Iris pigment epithelial cell (primary cell): ENCODE data around the gene FAM25A.

ENCODE experiments used
- DNase-seq: peaks from one replicate; pipeline ENCODE4 v3.0.0-alpha.2; 2011; ENCODE audit warnings: low read depth

Gene FAM25A

DNA sequence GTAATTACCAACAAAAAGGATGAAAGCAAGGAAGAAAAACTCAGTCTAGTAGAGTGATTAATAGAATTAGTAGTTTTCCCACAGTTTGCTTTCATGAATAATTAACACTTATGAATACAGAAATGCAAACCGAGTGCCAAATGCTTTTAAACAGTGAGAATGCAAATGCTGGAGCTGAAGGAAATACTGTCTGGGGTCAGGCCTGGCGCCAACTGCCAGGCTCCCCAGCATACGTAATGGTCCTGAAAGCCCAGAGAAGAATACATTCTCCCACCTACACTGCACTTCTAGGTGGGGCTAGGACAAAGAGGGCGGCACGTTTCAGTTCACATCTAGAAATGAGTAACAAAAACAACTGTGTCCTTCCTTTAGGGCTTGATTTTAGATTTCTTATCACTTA, 44.6 kb downstream of the FAM25A start:
- no peak for DNase-seq

DNA sequence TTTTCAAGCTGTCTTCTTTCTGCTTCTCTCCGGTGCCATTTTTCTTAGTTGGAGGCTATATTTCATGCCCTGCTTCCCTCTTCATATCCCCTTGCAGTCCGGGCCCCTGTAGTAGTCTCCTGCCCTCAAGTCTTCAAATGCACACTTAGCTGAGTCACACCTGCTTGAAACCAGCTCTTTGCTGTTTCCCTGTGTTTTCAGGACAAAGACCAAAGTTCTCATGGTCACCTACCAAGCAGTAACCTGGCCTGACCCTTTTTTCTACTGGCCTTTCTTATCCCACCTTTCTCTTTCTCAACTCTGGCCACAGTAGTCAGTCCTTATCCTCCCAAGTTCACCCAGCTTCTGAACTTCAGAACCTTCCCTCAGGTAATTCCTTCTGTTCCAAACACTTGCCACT, 46.1 kb downstream of the FAM25A start:
- DNase-seq: no peak

DNA sequence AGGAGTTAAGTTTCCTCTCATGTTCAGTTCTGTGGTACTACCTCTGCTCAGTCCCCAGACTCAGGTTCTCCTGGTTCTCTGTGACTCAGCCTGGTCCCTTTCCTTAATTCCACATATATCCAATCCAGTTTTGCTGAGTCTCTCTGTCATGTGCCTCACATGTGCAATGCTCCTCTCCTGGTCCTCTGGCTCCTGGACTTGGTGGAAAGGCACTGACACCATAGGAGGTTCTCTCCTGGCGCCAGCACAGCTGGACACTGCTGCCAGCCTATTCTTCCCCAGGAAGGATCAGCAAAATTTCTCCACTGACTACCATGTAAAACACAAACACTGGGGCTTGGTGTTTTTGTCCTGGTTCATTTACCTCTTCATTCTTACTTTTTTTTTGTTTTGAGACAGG, 46.8 kb downstream of the FAM25A start:
- DNase-seq: no peak

DNA sequence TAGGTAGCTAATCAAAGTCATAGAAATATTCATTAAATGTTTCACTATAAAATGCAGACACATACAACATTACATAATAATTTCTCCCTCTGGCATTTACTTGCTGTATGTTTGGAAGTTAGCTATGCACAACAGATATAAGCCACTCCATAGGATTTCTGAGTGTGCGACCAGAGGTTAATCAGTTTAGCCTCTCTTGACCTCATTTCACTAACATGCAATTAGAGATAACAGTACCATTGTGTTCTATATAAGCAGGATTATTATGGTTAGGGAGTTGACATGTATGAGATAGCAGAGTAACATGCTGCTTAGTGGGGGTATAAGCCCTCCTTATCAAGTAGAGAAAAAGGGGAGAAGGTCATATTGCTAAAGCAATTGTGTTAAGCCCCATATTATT, 48.2 kb downstream of the FAM25A start:
- DNase-seq: no peak

DNA sequence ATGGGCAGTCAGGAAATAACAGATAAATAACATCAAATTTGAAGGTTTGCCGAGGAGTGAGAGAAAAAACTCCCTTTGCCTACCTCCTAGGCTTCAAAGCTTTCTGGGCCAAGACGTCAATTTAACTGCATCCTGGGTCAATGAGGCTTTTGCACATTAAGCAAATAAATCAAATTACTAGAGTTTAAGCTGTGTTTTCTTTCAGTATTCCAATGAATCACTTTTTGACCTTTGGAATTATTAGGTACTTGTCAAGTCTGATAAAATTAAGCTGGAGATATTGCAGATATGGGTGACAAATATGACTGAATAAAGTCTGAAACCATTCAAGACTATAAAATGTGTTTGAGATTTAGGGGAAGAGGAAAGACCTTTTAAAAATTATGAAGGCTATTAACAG, 52.4 kb downstream of the FAM25A start:
- no peak for DNase-seq
